ENCODE data around the gene EFNA2.

Gene EFNA2

DNA sequence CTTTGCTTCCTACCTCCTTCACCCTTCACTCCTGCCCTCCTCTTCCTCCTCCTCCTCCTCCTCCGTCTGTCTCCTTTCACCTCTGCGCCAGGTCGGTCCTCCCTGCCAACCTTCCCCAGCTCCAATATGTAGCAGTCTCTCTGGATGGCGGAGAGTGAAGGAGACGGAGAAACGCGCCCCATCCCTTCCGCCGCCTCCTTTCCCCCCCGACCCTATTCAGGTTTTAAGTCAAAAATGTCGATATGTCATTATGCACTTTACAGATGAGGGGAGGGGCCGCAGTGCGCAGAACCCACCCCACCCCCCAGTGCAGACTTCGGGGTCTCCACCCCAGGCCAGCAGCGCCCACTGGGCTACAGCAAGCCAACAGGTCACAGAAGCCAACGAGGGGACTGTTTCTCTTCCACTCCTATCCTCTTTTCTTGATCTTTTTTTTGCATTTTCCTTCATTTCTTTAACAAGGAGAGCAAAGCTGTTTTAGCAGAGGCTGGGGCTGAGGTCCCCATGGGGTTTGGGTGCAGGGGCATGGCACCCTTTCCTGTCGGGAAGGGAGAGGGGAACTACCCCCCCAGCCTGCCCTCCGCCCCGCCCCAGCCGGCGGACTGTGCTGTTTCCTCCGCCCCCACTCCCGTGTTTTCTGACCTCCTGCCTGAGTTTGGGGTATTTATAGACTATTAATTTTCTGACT lies 28.1 kb upstream of the EFNA2 start:
- in situ Hi-C loops (cut with MboI; ENCODE audit: low sequenced_read_pairs, unreplicated experiment) = no loop called here
- no peak for TF ChIP-seq CTCF (IDR thresholded peaks at IDR 0.05; ENCODE audit: borderline replicate concordance, control extremely low read depth, extremely low read depth, insufficient read depth, missing control alignments)
- DNase-seq (ENCODE audit: low spot score) = no peak

- TF ChIP-seq CTCF (IDR thresholded peaks at IDR 0.05; ENCODE audit: borderline replicate concordance, control extremely low read depth, extremely low read depth, insufficient read depth, missing control alignments) = no peak
- DNase-seq (ENCODE audit: low spot score) = no peak
Observed at GRCh38 chr19:1258163-1258492, 27.5 kb upstream of the EFNA2 start.

DNA sequence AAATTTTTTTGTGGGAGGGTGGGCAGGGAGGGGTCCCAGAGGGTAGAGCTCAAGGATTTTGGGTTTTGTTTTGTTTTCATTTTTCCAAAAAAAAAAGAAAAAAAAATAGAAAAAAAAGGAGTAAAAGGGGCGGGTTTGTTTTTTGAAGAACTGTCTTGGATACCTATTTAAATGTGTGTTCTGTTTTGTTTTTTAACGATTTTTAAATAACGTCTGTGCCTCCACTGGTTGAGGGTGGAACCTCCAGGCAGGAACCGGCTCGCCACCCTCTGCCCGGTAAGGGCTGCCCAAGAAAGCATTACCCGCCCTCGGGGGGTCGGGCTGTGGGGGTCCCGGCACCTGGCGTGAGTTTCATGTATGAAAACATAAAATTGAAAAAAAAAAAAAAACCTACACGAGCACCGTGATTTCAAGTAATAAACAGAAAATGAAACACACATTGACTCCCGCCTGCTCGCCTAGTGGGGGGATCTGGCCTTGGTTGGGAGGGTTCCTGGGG lies 26.9 kb upstream of the EFNA2 start:
- no peak for DNase-seq (ENCODE audit: low spot score)
- TF ChIP-seq CTCF (IDR thresholded peaks at IDR 0.05; ENCODE audit: borderline replicate concordance, control extremely low read depth, extremely low read depth, insufficient read depth, missing control alignments) = no peak
- in situ Hi-C loops (cut with MboI; ENCODE audit: low sequenced_read_pairs, unreplicated experiment) = no loop called here

More at GRCh38 chr19:1258163-1258492, 27.5 kb upstream of the EFNA2 start:
- in situ Hi-C loops (cut with MboI; ENCODE audit: low sequenced_read_pairs, unreplicated experiment) = no loop called here

DNA sequence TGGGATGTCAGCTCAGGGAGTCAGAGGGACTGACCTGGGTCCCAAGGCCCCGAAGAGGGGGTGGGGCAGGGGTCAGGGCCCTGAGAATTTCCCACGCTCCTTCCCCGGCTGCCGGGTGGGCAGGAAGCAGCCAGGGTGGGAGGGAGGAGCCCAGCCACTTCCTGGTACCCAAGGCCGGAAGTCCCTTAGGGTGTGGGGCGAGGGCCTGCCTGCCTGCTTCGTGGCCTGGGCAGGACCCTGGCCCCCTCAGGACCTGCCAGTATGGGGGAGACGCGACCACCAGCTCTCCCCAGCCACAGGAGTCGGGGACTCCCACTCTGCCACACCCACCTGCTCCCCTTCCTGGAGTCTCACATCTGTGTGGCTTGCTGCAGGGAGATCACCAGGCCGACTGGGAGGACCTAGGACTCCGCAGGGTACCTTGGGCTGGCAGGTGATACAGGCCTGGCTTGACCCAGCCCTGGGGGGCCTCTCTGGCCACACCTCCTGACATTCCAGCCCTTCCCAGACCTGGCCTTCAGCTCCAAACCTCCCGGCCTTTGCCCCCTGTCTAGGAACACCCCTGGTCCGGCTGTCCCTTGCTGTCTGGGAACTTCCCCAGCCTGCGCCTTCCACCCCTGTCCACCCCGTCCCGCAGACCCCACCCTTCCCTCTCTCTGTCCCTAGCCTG lies 26.3 kb upstream of the EFNA2 start:
- TF ChIP-seq CTCF (IDR thresholded peaks at IDR 0.05; ENCODE audit: borderline replicate concordance, control extremely low read depth, extremely low read depth, insufficient read depth, missing control alignments) = no peak
- peak; percentile 74 for DNase-seq (ENCODE audit: low spot score)
- in situ Hi-C loops (cut with MboI; ENCODE audit: low sequenced_read_pairs, unreplicated experiment) = no loop called here

DNA sequence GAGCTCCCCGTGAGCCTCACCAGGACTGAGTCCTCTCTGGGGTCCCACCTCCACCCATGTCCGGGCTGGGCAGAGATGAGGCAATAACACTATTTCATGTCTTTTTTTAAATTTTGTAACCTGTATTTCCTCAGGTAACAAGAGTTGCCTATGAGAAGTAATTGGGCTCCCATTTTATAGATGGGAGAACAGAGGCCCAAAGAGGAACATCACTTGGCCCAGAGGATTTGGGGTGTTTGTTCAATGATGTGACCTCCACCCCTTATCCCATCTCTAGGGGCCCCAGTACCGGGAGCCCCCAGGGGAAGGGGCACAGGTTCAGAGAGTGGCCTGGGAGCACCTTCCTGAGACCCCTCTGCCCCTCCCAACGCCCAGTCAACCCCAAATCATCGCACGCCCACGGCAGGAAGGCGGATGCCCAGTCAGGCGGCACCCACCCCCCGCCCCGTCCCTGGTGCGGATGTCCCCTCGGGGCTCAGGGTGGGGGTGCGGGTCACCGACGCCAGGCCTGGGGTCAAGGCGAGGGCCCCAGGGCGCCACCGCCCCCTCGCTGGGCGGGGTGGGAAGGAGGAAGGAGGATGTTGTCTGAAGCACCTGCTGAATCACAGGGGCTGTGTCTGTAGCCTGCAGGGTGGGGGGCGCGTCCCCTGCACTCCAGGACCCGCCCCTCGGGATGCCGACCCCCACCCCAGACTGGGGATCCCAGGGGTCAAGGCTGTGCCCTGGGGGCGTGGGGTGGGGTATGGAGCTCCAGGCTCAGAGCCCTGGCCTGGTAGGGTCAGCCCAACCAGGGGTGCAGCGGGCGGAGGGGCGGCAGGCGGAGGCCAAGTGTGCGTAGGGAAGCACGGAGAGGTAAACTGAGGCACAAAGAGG lies 25.6 kb upstream of the EFNA2 start:
- DNase-seq (ENCODE audit: low spot score) = no peak
- in situ Hi-C loops (cut with MboI; ENCODE audit: low sequenced_read_pairs, unreplicated experiment) = no loop called here

More for the DNA sequence above, 25.6 kb upstream of the EFNA2 start:
- no peak for TF ChIP-seq CTCF (IDR thresholded peaks at IDR 0.05; ENCODE audit: borderline replicate concordance, control extremely low read depth, extremely low read depth, insufficient read depth, missing control alignments)

All from GM13976 (cell line).